OCI-LY7 (cell line): Measurements from ENCODE around the gene MEF2A. TPM values are rescaled to one million over a fixed set of nuclear protein-coding genes. Genes with fewer than 3 reads are reported as not detected.

ENCODE experiments used
- BruUV-seq: library from RNA; stranded (reverse); fragments of 400-500 nt; replicated peaks from 2 replicates; lab custom pipeline; 2021; lab: Mats Ljungman, UMichigan
- CTCF ChIA-PET: fragments of 300-600 bp; sonication (Branson Sonifier 250); formaldehyde crosslinking; loops from one replicate; lab custom pipeline; 2022; ENCODE audit warnings: antibody characterized with exemption; ENCODE audit not compliant: unreplicated experiment; lab: Charles Lee
- POLR2A ChIA-PET: fragments of 300-600 bp; sonication (Branson Sonifier 250); formaldehyde crosslinking; loops from one replicate; lab custom pipeline; 2022; ENCODE audit warnings: antibody characterized with exemption; lab: Charles Lee
- DNase-seq: peaks from one replicate; pipeline ENCODE4 v3.0.0-alpha.2; 2015; ENCODE audit warnings: low spot score
- H2AFZ ChIP-seq: fragments of 200-600 bp; sonication (generic), shearing (Covaris generic); 2 replicates; pipeline ENCODE4 v1.6.1; 2014; ENCODE audit warnings: mild to moderate bottlenecking, antibody characterized with exemption, low read length, moderate library complexity
- H3K27ac ChIP-seq: fragments of 200-600 bp; sonication (generic); 2 replicates; pipeline ENCODE4 v1.5.1; 2014; ENCODE audit warnings: mixed run types, low read depth, mild to moderate bottlenecking, moderate library complexity, low read length, inconsistent platforms; ENCODE audit not compliant: poor library complexity, severe bottlenecking
- H3K36me3 ChIP-seq: fragments of 200-600 bp; sonication (generic); 2 replicates; pipeline ENCODE4 v1.6.1; 2014; ENCODE audit warnings: mild to moderate bottlenecking, antibody characterized with exemption, low read length, moderate library complexity, mixed read lengths; ENCODE audit not compliant: insufficient read depth
- H3K4me1 ChIP-seq: fragments of 200-600 bp; sonication (generic); 2 replicates; pipeline ENCODE4 v1.5.1; 2014; ENCODE audit warnings: mild to moderate bottlenecking, low read length; ENCODE audit not compliant: insufficient read depth, poor library complexity, severe bottlenecking
- H3K4me2 ChIP-seq: fragments of 200-600 bp; sonication (generic); 2 replicates; pipeline ENCODE4 v1.6.1; 2014; ENCODE audit warnings: mild to moderate bottlenecking, low read length
- H3K4me3 ChIP-seq: fragments of 200-600 bp; sonication (generic); 2 replicates; pipeline ENCODE4 v1.5.1; 2014; ENCODE audit warnings: mild to moderate bottlenecking, low read depth, low read length; ENCODE audit not compliant: poor library complexity, severe bottlenecking
- H3K79me2 ChIP-seq: fragments of 200-600 bp; sonication (generic); 2 replicates; pipeline ENCODE4 v1.6.1; 2016; ENCODE audit warnings: low read depth, mild to moderate bottlenecking, low read length, moderate library complexity, mixed read lengths; ENCODE audit not compliant: insufficient read depth
- H3K9me2 ChIP-seq: fragments of 200-600 bp; sonication (generic); 2 replicates; pipeline ENCODE4 v1.6.1; 2016; ENCODE audit warnings: mild to moderate bottlenecking, low read length, mixed read lengths; ENCODE audit not compliant: insufficient read depth
- H3K9me3 ChIP-seq: fragments of 200-600 bp; sonication (generic); 2 replicates; pipeline ENCODE4 v1.6.1; 2014; ENCODE audit warnings: mild to moderate bottlenecking, mixed run types, low read length, mixed read lengths
- H4K20me1 ChIP-seq: fragments of 200-600 bp; sonication (generic); 2 replicates; pipeline ENCODE4 v1.6.1; 2014; ENCODE audit warnings: mild to moderate bottlenecking, antibody characterized with exemption, low read length, moderate library complexity, mixed read lengths; ENCODE audit not compliant: insufficient read depth
- CTCF ChIP-seq: fragments of 200-600 bp; sonication (generic); conservative IDR thresholded peaks from 2 replicates; pipeline ENCODE4 v1.5.1; 2014; ENCODE audit warnings: mild to moderate bottlenecking, antibody characterized with exemption, low read length, moderate library complexity, mixed read lengths
- EZH2phosphoT487 ChIP-seq: fragments of 200-600 bp; sonication (generic); IDR thresholded peaks from 2 replicates; pipeline ENCODE4 v1.6.1; 2018; ENCODE audit warnings: low read depth, borderline replicate concordance, mild to moderate bottlenecking, mixed run types, antibody characterized with exemption, low read length, moderate library complexity, mixed read lengths
- intact Hi-C: fragments of 100-400 bp; cut with micrococcal nuclease; formaldehyde crosslinking; loops from one replicate; pipeline ENCODE4 v1.10.0; 2022; ENCODE audit not compliant: unreplicated experiment
- total RNA-seq, 2 experiments: library from RNA; depleted of rRNA in 1 of 2; stranded (reverse); fragments of >200 nt in 1 of 2; shearing (Covaris generic) in 1 of 2; gene quantifications; 2 replicates each; pipeline ENCODE4 v1.2.3, GENCODE V29; 2014 to 2022

Gene MEF2A
- total RNA-seq, 2 experiments from 2014 or later, result 28.0 to 38.2 TPM

DNA sequence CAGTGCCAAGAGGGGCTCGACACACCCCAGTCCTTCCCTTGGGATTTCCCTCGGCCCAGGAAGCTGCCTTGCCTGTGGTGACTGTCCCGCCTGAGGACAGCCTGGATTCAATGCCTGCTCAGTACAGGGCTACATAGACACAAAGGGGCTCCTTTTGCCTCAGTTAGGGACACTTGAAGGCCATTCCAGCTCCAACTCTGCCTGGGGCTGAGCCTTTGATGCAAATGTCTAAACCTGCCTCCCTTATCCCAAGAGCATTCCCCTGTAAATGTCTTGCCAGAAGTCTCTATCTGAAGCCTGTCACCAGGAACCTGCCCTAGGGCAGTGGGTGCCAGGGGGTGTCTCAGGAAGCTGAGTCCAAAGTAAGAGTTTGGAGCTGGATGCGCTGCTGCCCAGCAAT lies 186.8 kb downstream of the MEF2A start:
- H3K4me3 ChIP-seq, result no peak overlapping the region
- POLR2A ChIA-PET, result no interaction called here
- H3K79me2 ChIP-seq, result no peaks in the 10 kb centered on the region
- no peaks in the 10 kb centered on the region for H4K20me1 ChIP-seq
- H2AFZ ChIP-seq, result no peak overlapping the region
- H3K4me1 ChIP-seq, result no peaks in the 10 kb centered on the region
- CTCF ChIA-PET, result no interaction called here
- intact Hi-C loops, result no loop called here
- no peak for TF ChIP-seq CTCF
- no peak for TF ChIP-seq EZH2phosphoT487
- no peaks in the 10 kb centered on the region for H3K9me2 ChIP-seq
- no peak overlapping the region for H3K4me2 ChIP-seq
- no peak for DNase-seq
- no peak overlapping the region for H3K27ac ChIP-seq
- H3K36me3 ChIP-seq, result no peaks in the 10 kb centered on the region
- BruUV-seq, result no TSS peak
- H3K9me3 ChIP-seq, result no peaks in the 10 kb centered on the region

DNA sequence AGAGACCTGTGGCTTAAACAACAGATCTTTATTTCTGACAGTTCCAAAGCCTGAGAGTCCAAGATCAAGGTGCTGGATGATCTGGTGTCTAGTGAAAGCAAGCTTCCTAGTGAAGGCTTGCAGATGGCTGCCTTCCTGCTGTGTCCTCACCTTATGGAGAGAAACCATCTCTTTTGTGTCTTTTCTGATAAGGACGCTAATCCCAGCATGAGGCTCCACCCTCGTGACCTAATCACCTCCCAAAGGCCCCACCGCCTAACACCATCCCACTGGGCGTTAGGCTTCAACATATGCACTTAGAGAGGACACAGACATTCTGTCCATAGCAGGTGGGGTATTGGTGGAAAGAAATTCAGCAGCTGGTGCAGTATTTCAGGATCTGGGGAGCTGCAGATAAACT lies 187.3 kb downstream of the MEF2A start:
- no peaks in the 10 kb centered on the region for H3K79me2 ChIP-seq
- no peaks in the 10 kb centered on the region for H3K9me3 ChIP-seq
- H3K27ac ChIP-seq, result no peak overlapping the region
- no peaks in the 10 kb centered on the region for H4K20me1 ChIP-seq
- H3K4me3 ChIP-seq, result no peak overlapping the region
- H3K4me2 ChIP-seq, result no peak overlapping the region
- DNase-seq, result no peak
- ChIA-PET POLR2A (interaction anchor here (2.1 kb wide), 1 partner anchor 20 kb away, joined by 6 read pairs; the partner anchor contains the start of gene LYSMD4), CTCF (no interaction called here)
- no TSS peak for BruUV-seq
- H3K9me2 ChIP-seq, result no peaks in the 10 kb centered on the region
- no peaks in the 10 kb centered on the region for H3K4me1 ChIP-seq
- TF ChIP-seq EZH2phosphoT487, result no peak
- TF ChIP-seq CTCF, result no peak
- no peaks in the 10 kb centered on the region for H3K36me3 ChIP-seq
- intact Hi-C loops, result no loop called here
- H2AFZ ChIP-seq, result no peak overlapping the region

GRCh38 chr15:99755692-99756409 lies 190.1 kb downstream of the MEF2A start:
- Histone ChIP-seq H4K20me1 (no peaks in the 10 kb centered on the region), H3K9me3 (no peaks in the 10 kb centered on the region), H3K9me2 (no peaks in the 10 kb centered on the region), H3K4me3 (no peak overlapping the region), H3K4me1 (no peaks in the 10 kb centered on the region), H3K4me2 (no peak overlapping the region), H3K79me2 (no peaks in the 10 kb centered on the region), H3K27ac (no peak overlapping the region), H3K36me3 (no peaks in the 10 kb centered on the region), H2AFZ (no peak overlapping the region)
- DNase-seq, result peak; percentile 66
- BruUV-seq, result no TSS peak
- CTCF ChIA-PET, result no interaction called here
- POLR2A ChIA-PET, result interaction anchor here (1.1 kb wide), 1 partner anchor 37 kb away, joined by 3 read pairs; no protein-coding TSS in a partner anchor
- intact Hi-C loops, result loop anchor here (5.0 kb wide), 1 partner anchor 484 kb away; no protein-coding TSS in a partner anchor
- TF ChIP-seq CTCF (peak; percentile 92), EZH2phosphoT487 (no peak)
